Keratinocyte (primary cell): ENCODE measurements around the gene DENND6B.

ENCODE experiments used
- EZH2 ChIP-seq: IDR thresholded peaks from one replicate; pipeline ENCODE4 v1.6.1; 2012; ENCODE audit warnings: inconsistent platforms, mild to moderate bottlenecking, low read length, moderate library complexity
- TF ChIP-seq, protein P1 (sequence below), 3 experiments: IDR thresholded peaks in 1 of 3; conservative IDR thresholded peaks in 1 of 3; optimal IDR thresholded peaks in 1 of 3; 2 replicates in 2 of 3; 3 replicates in 1 of 3; pipeline versions ENCODE3 to v1.5.1; 2011; ENCODE audit warnings: low read length in 3 of 3, mild to moderate bottlenecking in 3 of 3, moderate library complexity in 2 of 3, control low read depth in 1 of 3, inconsistent platforms in 1 of 3; ENCODE audit not compliant: insufficient read depth in 2 of 3; ENCODE audit errors: extremely low read depth in 1 of 3

DNA sequence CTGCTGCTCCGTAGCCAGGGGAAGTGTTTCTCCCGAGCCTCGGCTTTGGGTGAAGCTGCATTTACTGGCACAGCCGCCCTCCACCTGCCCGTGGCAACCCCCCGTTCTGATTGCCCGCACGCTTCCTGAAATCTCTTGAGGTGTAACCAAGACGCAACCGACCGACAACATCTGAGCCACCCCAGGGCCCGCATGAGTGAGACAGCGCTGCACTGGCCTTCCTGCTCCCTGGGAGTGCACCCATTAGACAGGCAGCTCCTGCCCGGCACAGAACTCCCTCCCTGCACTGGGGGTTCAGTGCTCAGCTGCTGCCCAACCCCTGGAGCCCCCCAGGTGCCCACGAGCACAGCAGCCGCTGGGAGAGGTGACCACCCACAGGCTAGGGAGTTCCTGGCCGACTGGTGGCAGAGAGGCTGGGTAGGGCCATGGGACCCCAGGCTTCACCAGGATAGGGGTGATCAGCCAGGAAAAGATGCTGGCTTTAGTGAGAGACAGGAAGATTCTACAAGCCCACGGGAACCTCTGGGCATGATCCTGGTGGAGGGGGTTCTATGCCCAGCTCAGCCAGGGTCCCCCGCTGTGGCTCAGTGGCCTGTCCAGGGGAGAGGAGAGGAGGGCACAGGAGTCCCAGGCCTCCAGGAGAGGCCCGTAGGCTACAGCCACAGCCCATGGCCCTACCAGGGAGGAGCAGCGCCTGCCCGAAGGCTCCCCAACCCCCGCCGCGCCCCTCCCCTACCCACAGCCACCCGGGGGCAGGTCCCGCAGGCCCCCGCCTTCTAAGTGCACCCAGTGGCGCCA, 34.0 kb downstream of the DENND6B start:
- TF ChIP-seq, protein P1, sequence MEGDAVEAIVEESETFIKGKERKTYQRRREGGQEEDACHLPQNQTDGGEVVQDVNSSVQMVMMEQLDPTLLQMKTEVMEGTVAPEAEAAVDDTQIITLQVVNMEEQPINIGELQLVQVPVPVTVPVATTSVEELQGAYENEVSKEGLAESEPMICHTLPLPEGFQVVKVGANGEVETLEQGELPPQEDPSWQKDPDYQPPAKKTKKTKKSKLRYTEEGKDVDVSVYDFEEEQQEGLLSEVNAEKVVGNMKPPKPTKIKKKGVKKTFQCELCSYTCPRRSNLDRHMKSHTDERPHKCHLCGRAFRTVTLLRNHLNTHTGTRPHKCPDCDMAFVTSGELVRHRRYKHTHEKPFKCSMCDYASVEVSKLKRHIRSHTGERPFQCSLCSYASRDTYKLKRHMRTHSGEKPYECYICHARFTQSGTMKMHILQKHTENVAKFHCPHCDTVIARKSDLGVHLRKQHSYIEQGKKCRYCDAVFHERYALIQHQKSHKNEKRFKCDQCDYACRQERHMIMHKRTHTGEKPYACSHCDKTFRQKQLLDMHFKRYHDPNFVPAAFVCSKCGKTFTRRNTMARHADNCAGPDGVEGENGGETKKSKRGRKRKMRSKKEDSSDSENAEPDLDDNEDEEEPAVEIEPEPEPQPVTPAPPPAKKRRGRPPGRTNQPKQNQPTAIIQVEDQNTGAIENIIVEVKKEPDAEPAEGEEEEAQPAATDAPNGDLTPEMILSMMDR (optimal IDR thresholded peaks at IDR 0.05 in 1 of 3, IDR thresholded peaks at IDR 0.05 in 1 of 3, conservative IDR thresholded peaks at IDR 0.05 in 1 of 3; ENCODE audit: extremely low read depth in 1 of 3, insufficient read depth in 2 of 3, low read length in 3 of 3), result no peak
- TF ChIP-seq EZH2, result no peak
